ENCODE results near the gene PACSIN1.

Gene PACSIN1

DNA sequence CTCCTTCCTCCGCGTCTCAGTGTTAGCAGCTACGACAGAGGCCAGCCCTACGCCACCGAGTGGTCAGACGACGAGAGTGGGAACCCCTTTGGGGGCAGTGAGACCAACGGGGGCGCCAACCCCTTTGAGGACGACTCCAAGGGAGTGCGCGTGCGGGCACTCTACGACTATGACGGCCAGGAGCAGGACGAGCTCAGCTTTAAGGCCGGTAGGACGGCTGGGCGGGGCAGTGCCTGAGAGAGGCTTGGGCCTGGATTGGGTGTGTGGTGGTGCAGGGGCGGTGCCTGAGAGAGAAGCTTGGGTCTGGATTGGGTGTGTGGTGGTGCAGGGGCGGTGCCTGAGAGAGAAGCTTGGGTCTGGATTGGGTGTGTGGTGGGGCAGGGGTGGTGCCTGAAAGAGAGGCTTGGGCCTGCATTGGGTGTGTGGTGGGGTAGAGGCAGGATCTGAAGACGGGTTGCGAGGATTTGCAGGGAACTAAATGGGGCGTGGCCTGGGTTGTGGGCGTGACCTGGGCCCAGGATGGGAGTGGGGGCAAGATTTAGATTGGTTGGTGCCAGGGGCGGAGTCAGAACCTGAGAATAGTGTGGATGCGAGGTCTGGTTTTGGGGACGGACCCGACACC lies 65.8 kb downstream of the PACSIN1 start:
- no peaks in the 10 kb centered on the region for H3K36me3 Mint-ChIP-seq (ENCODE audit: low read depth)
- H3K4me3 Mint-ChIP-seq, result peak overlapping the region; percentile 89
- H3K4me1 Mint-ChIP-seq, result peaks cover 51% of the 10 kb centered on the region
- peak; percentile 95 for DNase-seq
- TF ChIP-seq, protein P1, sequence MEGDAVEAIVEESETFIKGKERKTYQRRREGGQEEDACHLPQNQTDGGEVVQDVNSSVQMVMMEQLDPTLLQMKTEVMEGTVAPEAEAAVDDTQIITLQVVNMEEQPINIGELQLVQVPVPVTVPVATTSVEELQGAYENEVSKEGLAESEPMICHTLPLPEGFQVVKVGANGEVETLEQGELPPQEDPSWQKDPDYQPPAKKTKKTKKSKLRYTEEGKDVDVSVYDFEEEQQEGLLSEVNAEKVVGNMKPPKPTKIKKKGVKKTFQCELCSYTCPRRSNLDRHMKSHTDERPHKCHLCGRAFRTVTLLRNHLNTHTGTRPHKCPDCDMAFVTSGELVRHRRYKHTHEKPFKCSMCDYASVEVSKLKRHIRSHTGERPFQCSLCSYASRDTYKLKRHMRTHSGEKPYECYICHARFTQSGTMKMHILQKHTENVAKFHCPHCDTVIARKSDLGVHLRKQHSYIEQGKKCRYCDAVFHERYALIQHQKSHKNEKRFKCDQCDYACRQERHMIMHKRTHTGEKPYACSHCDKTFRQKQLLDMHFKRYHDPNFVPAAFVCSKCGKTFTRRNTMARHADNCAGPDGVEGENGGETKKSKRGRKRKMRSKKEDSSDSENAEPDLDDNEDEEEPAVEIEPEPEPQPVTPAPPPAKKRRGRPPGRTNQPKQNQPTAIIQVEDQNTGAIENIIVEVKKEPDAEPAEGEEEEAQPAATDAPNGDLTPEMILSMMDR (IDR thresholded peaks at IDR 0.05), result no peak
- peak overlapping the region; percentile 42 for H3K27ac Mint-ChIP-seq
- H3K27me3 Mint-ChIP-seq (ENCODE audit: low read depth, poor library complexity), result peaks cover 29% of the 10 kb centered on the region
- no peaks in the 10 kb centered on the region for H3K9me3 Mint-ChIP-seq

DNA sequence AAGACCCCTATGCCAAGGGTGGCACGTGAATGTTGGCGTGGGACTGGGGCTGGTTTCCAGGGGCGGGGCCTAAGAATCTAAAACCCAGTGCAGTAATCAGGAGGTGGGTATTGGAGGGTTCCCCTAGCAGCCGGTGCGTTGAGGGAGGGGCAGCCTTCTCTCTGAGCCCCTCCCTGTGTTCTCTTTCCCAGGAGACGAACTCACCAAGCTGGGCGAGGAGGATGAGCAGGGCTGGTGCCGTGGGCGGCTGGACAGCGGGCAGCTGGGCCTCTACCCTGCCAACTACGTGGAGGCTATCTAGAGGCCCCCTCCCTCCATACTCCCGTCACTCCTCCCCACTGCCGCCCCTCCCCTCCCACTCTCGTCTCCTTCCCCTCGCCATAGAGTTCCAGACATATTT lies 66.4 kb downstream of the PACSIN1 start:
- Mint-ChIP-seq H3K27me3 (ENCODE audit: low read depth, poor library complexity) (peaks cover 29% of the 10 kb centered on the region), H3K4me3 (peak overlapping the region; percentile 89), H3K27ac (no peak overlapping the region), H3K9me3 (no peaks in the 10 kb centered on the region), H3K36me3 (ENCODE audit: low read depth) (no peaks in the 10 kb centered on the region), H3K4me1 (peaks cover 56% of the 10 kb centered on the region)
- TF ChIP-seq, protein P1 (IDR thresholded peaks at IDR 0.05), result no peak
- DNase-seq, result no peak

DNA sequence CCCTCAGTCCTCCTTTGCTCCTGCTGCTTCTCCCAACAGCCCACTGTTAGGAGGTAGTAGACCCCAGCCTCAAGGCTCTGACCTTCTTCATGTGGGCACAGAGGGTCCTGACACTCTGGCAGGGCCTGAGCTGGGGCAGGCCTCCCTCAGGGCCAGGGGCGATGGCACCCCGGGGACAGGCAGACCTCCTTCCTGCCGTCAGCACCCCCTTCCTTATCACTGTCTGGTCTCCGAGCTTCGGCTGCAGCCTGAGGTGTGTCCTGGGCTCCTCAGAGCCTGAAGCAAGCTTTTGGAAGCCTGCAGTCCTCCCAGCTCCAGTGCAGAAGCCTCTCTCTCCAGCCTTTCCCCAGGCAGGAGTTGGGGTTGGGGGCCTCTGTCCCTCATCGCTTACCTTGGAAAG lies 68.3 kb downstream of the PACSIN1 start:
- Mint-ChIP-seq H3K36me3 (ENCODE audit: low read depth) (no peaks in the 10 kb centered on the region), H3K27ac (no peak overlapping the region), H3K4me1 (peaks cover 46% of the 10 kb centered on the region), H3K9me3 (no peaks in the 10 kb centered on the region), H3K4me3 (no peak overlapping the region), H3K27me3 (ENCODE audit: low read depth, poor library complexity) (peaks cover 23% of the 10 kb centered on the region)
- TF ChIP-seq, protein P1 (IDR thresholded peaks at IDR 0.05), result no peak
- DNase-seq, result no peak

DNA sequence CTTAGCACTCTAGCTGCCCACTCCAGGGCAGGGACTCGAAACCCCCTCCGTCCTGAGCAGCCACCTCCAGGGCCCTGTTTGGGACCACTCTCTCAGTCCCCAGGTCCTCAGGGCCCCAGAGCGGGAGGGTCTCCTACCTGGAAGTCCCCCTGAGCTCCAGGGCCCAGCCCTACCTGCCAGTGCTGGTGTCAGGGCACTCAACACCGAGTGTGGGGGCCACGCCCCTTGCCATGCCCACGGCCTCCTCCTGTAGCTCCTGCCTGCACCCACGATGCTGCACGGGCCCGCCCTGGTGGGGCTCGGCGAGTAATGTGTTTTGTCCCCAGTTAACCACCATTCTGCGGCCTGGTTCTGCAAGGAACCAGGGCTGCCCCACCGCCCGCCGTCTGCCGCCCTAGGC lies 68.8 kb downstream of the PACSIN1 start:
- no peak overlapping the region for H3K4me3 Mint-ChIP-seq
- H3K27me3 Mint-ChIP-seq (ENCODE audit: low read depth, poor library complexity), result peaks cover 17% of the 10 kb centered on the region
- H3K27ac Mint-ChIP-seq, result no peak overlapping the region

DNA sequence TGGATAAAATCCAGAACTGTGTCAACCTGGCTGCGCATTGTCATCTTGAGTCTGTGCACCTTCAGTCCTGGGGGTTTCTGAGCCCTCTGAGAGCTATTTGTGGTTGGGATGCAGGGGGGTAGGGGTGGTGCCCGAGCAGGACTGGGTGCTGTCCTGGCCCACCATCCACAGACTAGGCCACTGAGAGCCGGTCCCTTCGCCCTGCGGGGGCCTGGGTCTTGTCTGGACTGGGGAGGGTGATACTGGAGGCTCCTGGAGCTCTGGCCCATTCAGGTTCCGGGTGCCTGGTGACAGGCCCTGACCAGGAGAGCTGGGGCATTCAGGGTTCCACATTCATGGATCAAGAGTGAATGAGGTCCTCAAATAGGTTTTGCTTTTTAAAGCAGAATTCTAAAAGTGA lies 69.3 kb downstream of the PACSIN1 start:
- peaks cover 13% of the 10 kb centered on the region for H3K27me3 Mint-ChIP-seq (ENCODE audit: low read depth, poor library complexity)
- no peak overlapping the region for H3K4me3 Mint-ChIP-seq
- DNase-seq, result no peak
- H3K9me3 Mint-ChIP-seq, result no peaks in the 10 kb centered on the region
- TF ChIP-seq, protein P1 (IDR thresholded peaks at IDR 0.05), result no peak
- H3K27ac Mint-ChIP-seq, result no peak overlapping the region
- peaks cover 40% of the 10 kb centered on the region for H3K4me1 Mint-ChIP-seq
- no peaks in the 10 kb centered on the region for H3K36me3 Mint-ChIP-seq (ENCODE audit: low read depth)

More for the DNA sequence above, 68.8 kb downstream of the PACSIN1 start:
- peaks cover 40% of the 10 kb centered on the region for H3K4me1 Mint-ChIP-seq
- H3K36me3 Mint-ChIP-seq (ENCODE audit: low read depth), result no peaks in the 10 kb centered on the region
- TF ChIP-seq, protein P1 (IDR thresholded peaks at IDR 0.05), result no peak
- no peaks in the 10 kb centered on the region for H3K9me3 Mint-ChIP-seq
- no peak for DNase-seq

DNA sequence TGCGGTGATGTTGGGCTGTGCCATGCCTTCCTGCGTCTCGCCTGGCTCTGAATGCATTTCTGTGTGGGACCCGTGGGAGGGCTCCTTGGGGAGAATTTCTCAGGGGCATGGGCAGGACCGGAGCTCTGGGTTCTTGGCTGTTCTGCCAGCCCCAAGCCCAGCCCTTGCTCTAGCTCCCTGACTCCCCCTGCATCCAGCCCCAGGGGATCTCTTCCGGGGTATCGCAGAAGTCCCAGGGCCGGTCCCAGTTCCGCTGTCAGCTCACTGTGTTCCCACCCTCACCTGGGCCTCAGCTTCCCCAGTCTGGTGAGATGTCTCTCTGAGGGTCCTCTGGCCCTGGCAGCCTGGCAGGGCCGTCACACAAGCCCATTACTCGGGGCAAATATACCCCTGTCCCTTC lies 69.8 kb downstream of the PACSIN1 start:
- Mint-ChIP-seq H3K27me3 (ENCODE audit: low read depth, poor library complexity) (peaks cover 8% of the 10 kb centered on the region), H3K4me1 (peaks cover 40% of the 10 kb centered on the region), H3K36me3 (ENCODE audit: low read depth) (no peaks in the 10 kb centered on the region), H3K4me3 (no peak overlapping the region), H3K9me3 (no peaks in the 10 kb centered on the region), H3K27ac (no peak overlapping the region)
- DNase-seq, result no peak
- TF ChIP-seq, protein P1 (IDR thresholded peaks at IDR 0.05), result no peak

All from nephron progenitor cell (in vitro differentiated cells).